IMR-90 (cell line): ENCODE results near the gene MUC5AC. TPM values are rescaled to one million over a fixed set of nuclear protein-coding genes. Genes with fewer than 3 reads are reported as not detected.
"Not testable (repeated sequence)": the region's sequence is repeated elsewhere in the genome, so short reads cannot be mapped to it uniquely, and the experiment has no call there.

ENCODE experiments used
- ATAC-seq: fragments of 200-7000 bp; cut with Tn5 transposase; 2 replicates; pipeline ENCODE4 v1.9.1; 2020; ENCODE audit warnings: low read depth, mild to moderate bottlenecking, moderate library complexity
- BruUV-seq: library from RNA; stranded (reverse); fragments of 400-500 nt; replicated peaks from 2 replicates; lab custom pipeline; 2021; lab: Mats Ljungman, UMichigan
- CTCF ChIA-PET: fragments of 300-600 bp; formaldehyde crosslinking; extraction: SDS; loops from one replicate; lab custom pipeline; 2021; ENCODE audit warnings: antibody characterized with exemption; lab: Yijun Ruan, JAX
- POLR2A ChIA-PET: fragments of 300-600 bp; sonication (Branson Sonifier 250); formaldehyde crosslinking; loops from one replicate; lab custom pipeline; 2022; ENCODE audit warnings: antibody characterized with exemption; ENCODE audit not compliant: unreplicated experiment; lab: Charles Lee
- DNase-seq: peaks from one replicate; pipeline ENCODE4 v3.0.0; 2013
- H2AFZ ChIP-seq: replicated peaks from 2 replicates; pipeline ENCODE3; 2013; ENCODE audit warnings: low read length, mild to moderate bottlenecking; ENCODE audit not compliant: poor library complexity
- H2AK5ac ChIP-seq: 2 replicates; pipeline ENCODE4 v1.6.1; 2013; ENCODE audit warnings: low read depth, low read length, inconsistent platforms
- H2AK9ac ChIP-seq: replicated peaks from 2 replicates; pipeline ENCODE3; 2013; ENCODE audit warnings: mild to moderate bottlenecking, low read depth, low read length, moderate library complexity; ENCODE audit not compliant: poor library complexity
- H2BK120ac ChIP-seq: 2 replicates; pipeline ENCODE4 v1.6.1; 2013; ENCODE audit warnings: low read depth, low read length, inconsistent platforms
- H2BK15ac ChIP-seq: 3 replicates; pipeline ENCODE4 v1.6.1; 2013; ENCODE audit warnings: low read depth, low read length, inconsistent platforms
- H2BK20ac ChIP-seq: 2 replicates; pipeline ENCODE4 v1.6.1; 2013; ENCODE audit warnings: low read depth, mild to moderate bottlenecking, inconsistent platforms, low read length, moderate library complexity
- H2BK5ac ChIP-seq: 2 replicates; pipeline ENCODE4 v1.6.1; 2013; ENCODE audit warnings: mild to moderate bottlenecking, low read depth, low read length, inconsistent platforms; ENCODE audit not compliant: poor library complexity, severe bottlenecking
- H3K14ac ChIP-seq: replicated peaks from 2 replicates; pipeline ENCODE4 v1.6.1; 2013; ENCODE audit warnings: low read depth, low read length, inconsistent platforms
- H3K18ac ChIP-seq: 2 replicates; pipeline ENCODE4 v1.6.1; 2013; ENCODE audit warnings: low read depth, low read length, control low read depth
- H3K23ac ChIP-seq: 2 replicates; pipeline ENCODE4 v1.6.1; 2013; ENCODE audit warnings: low read depth, low read length, inconsistent platforms
- H3K27ac ChIP-seq: 2 replicates; pipeline ENCODE4 v1.5.1; 2013; ENCODE audit warnings: mild to moderate bottlenecking, control low read depth, low read length; ENCODE audit not compliant: insufficient read depth
- H3K27me3 ChIP-seq: 2 replicates; pipeline ENCODE4 v1.6.1; 2013; ENCODE audit warnings: low read length; ENCODE audit not compliant: control insufficient read depth, insufficient read depth
- H3K36me3 ChIP-seq: 2 replicates; pipeline ENCODE4 v1.6.1; 2013; ENCODE audit warnings: low read length, mixed read lengths; ENCODE audit not compliant: control insufficient read depth, insufficient read depth
- H3K4ac ChIP-seq: 2 replicates; pipeline ENCODE4 v1.6.1; 2013; ENCODE audit warnings: low read depth, low read length, inconsistent platforms
- H3K4me1 ChIP-seq: 2 replicates; pipeline ENCODE4 v1.6.1; 2013; ENCODE audit warnings: low read length, mixed read lengths; ENCODE audit not compliant: control insufficient read depth, insufficient read depth
- H3K4me2 ChIP-seq: 2 replicates; pipeline ENCODE4 v1.6.1; 2013; ENCODE audit warnings: low read depth, mild to moderate bottlenecking, control low read depth, low read length, moderate library complexity
- H3K4me3 ChIP-seq: 2 replicates; pipeline ENCODE4 v1.5.1; 2013; ENCODE audit warnings: low read depth, mild to moderate bottlenecking, control low read depth, low read length, moderate library complexity; ENCODE audit not compliant: insufficient read depth
- H3K56ac ChIP-seq: 2 replicates; pipeline ENCODE4 v1.6.1; 2013; ENCODE audit warnings: low read length, inconsistent platforms; ENCODE audit not compliant: insufficient read depth; ENCODE audit errors: extremely low read depth
- H3K79me1 ChIP-seq, 2 experiments: 2 replicates each; pipeline ENCODE4 v1.6.1; 2013; ENCODE audit warnings: low read length in 2 of 2, inconsistent platforms in 1 of 2, low read depth in 1 of 2
- H3K9ac ChIP-seq: 2 replicates; pipeline ENCODE4 v1.6.1; 2013; ENCODE audit warnings: low read depth, low read length, control low read depth
- H3K9me1 ChIP-seq: 2 replicates; pipeline ENCODE4 v1.6.1; 2013; ENCODE audit warnings: low read length, inconsistent platforms; ENCODE audit not compliant: insufficient read depth
- H3K9me3 ChIP-seq: 2 replicates; pipeline ENCODE4 v1.6.1; 2013; ENCODE audit warnings: low read length; ENCODE audit not compliant: control insufficient read depth, insufficient read depth
- H4K20me1 ChIP-seq: 2 replicates; pipeline ENCODE4 v1.6.1; 2013; ENCODE audit warnings: low read length, inconsistent platforms; ENCODE audit not compliant: insufficient read depth
- H4K5ac ChIP-seq: 2 replicates; pipeline ENCODE4 v1.6.1; 2013; ENCODE audit warnings: mild to moderate bottlenecking, low read depth, low read length, control low read depth
- H4K8ac ChIP-seq, 2 experiments: 2 replicates each; pipeline ENCODE4 v1.6.1; 2013; ENCODE audit warnings: low read depth in 2 of 2, low read length in 2 of 2, control low read depth in 1 of 2, inconsistent platforms in 1 of 2
- H4K91ac ChIP-seq: 2 replicates; pipeline ENCODE4 v1.6.1; 2013; ENCODE audit warnings: low read depth, low read length, inconsistent platforms; ENCODE audit not compliant: insufficient read depth
- FOS ChIP-seq: fragments of 150-350 bp; IDR thresholded peaks from 2 replicates; pipeline ENCODE4 v1.6.1; 2016; ENCODE audit warnings: low read depth, low read length
- MAZ ChIP-seq: IDR thresholded peaks from 2 replicates; pipeline ENCODE4 v1.6.1; 2012; ENCODE audit warnings: low read depth, mild to moderate bottlenecking, low read length, improper control_type of control experiment, moderate library complexity, borderline replicate concordance
- MXI1 ChIP-seq: IDR thresholded peaks from 2 replicates; pipeline ENCODE4 v1.6.1; 2012; ENCODE audit warnings: low read depth, mild to moderate bottlenecking, low read length, moderate library complexity, borderline replicate concordance
- NFE2L2 ChIP-seq: fragments of 150-350 bp; IDR thresholded peaks from 2 replicates; pipeline ENCODE4 v1.6.1; 2016; ENCODE audit warnings: low read depth, mild to moderate bottlenecking, low read length
- POLR2A ChIP-seq: IDR thresholded peaks from 2 replicates; pipeline ENCODE4 v1.6.1; 2012; ENCODE audit warnings: mild to moderate bottlenecking, low read depth, low read length
- SMC3 ChIP-seq: fragments of 150-350 bp; IDR thresholded peaks from 2 replicates; pipeline ENCODE4 v1.6.1; 2016; ENCODE audit warnings: low read depth, mild to moderate bottlenecking, antibody characterized with exemption, low read length, moderate library complexity
- USF2 ChIP-seq: fragments of 150-350 bp; IDR thresholded peaks from 2 replicates; pipeline ENCODE4 v1.6.1; 2017; ENCODE audit warnings: mild to moderate bottlenecking, antibody characterized with exemption, low read length, low read depth
- WGBS, 2 experiments: methylation state at CpG; one replicate each; pipeline versions ENCODE4 v1.1.5 to v1.1.7; 2013; ENCODE audit warnings: missing lambda C conversion rate in 2 of 2; ENCODE audit not compliant: insufficient read length in 1 of 2; ENCODE audit errors: extremely low coverage in 2 of 2; 5-methylcytosine and 5-hydroxymethylcytosine counted together
- dilution Hi-C: fragments of 300-500 bp; cut with HindIII; formaldehyde crosslinking; loops from one replicate; pipeline ENCODE4 v1.14.3; 2018; ENCODE audit warnings: low sequenced_read_pairs; ENCODE audit not compliant: unreplicated experiment
- in situ Hi-C: fragments of 300-500 bp; cut with MboI; formaldehyde crosslinking; loops from 3 replicates; pipeline ENCODE4 v1.14.3; 2019; ENCODE audit warnings: low sequenced_read_pairs, inconsistent platforms, mixed read lengths
- intact Hi-C: fragments of 100-400 bp; cut with micrococcal nuclease; formaldehyde crosslinking; loops from 2 replicates; pipeline ENCODE4 v1.10.0; 2022
- polyA plus RNA-seq, 3 experiments: library from polyadenylated mRNA; depleted of rRNA; stranded (reverse); fragments of >200 nt; gene quantifications; 2 replicates each; pipeline ENCODE4 v1.2.3, GENCODE V29; 2012; ENCODE audit warnings: low replicate concordance in 1 of 3
- total RNA-seq: library from RNA; depleted of rRNA; stranded (reverse); fragments of >200 nt; gene quantifications from 2 replicates; pipeline ENCODE4 v1.2.3, GENCODE V29; 2012
- TF ChIP-seq, protein P1 (sequence below): fragments of 150-350 bp; IDR thresholded peaks from 2 replicates; pipeline ENCODE4 v1.6.1; 2016; ENCODE audit warnings: low read depth, mild to moderate bottlenecking, low read length, moderate library complexity, borderline replicate concordance

The MUC5AC gene
- total and polyA plus RNA-seq, 2 of the 4 experiments (the other 2 are of a cell fraction): 0.02 TPM; not detected in 1

DNA sequence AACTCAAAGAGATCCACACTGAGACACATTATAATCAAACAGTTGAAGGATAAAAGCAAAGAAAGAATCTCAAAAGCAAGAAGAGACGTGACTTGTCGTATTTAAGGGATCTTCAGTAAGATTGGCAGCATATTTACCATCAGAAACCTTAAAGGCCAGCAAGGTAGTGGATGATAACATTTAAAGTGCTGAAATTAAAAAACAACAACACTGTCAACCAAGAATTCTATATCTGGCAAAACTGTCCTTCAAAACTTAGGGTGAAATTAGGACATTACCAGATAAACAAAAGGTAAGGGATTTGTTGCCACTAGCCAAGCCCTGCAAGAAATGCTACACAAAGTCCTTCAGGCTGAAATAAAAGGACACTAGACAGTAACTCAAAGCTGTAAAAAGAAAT lies 54.1 kb downstream of the MUC5AC start:
- no peak for TF ChIP-seq NFE2L2
- no peak for TF ChIP-seq POLR2A
- no peak for TF ChIP-seq MAZ
- TF ChIP-seq, protein P1, sequence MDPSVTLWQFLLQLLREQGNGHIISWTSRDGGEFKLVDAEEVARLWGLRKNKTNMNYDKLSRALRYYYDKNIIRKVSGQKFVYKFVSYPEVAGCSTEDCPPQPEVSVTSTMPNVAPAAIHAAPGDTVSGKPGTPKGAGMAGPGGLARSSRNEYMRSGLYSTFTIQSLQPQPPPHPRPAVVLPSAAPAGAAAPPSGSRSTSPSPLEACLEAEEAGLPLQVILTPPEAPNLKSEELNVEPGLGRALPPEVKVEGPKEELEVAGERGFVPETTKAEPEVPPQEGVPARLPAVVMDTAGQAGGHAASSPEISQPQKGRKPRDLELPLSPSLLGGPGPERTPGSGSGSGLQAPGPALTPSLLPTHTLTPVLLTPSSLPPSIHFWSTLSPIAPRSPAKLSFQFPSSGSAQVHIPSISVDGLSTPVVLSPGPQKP: no peak
- TF ChIP-seq SMC3: no peak
- TF ChIP-seq FOS: no peak
- no peak for TF ChIP-seq MXI1
- no peak for TF ChIP-seq USF2
- H2AK9ac ChIP-seq: no peak overlapping the region
- no peak overlapping the region for H2BK20ac ChIP-seq
- no peak overlapping the region for H3K4me2 ChIP-seq
- BruUV-seq: no TSS peak
- H4K20me1 ChIP-seq: no peaks in the 10 kb centered on the region
- H3K23ac ChIP-seq: no peak overlapping the region
- dilution Hi-C loops: no loop called here
- no peaks in the 10 kb centered on the region for H3K36me3 ChIP-seq
- no peak overlapping the region for H3K56ac ChIP-seq
- H3K4me1 ChIP-seq: no peaks in the 10 kb centered on the region
- ChIA-PET CTCF (no interaction called here), POLR2A (no interaction called here)
- H3K9ac ChIP-seq: no peak overlapping the region
- H3K4me3 ChIP-seq: no peak overlapping the region
- no peak overlapping the region for H2AFZ ChIP-seq
- no peak overlapping the region for H2BK120ac ChIP-seq
- H3K9me3 ChIP-seq: peaks cover 4% of the 10 kb centered on the region
- H2BK5ac ChIP-seq: no peak overlapping the region
- H3K27ac ChIP-seq: no peak overlapping the region
- intact Hi-C loops: no loop called here
- H3K4ac ChIP-seq: no peak overlapping the region
- no peak for DNase-seq
- no CpG with 5 or more reads among the region's 2 CpGs for WGBS, 2 experiments
- no peak overlapping the region for H3K18ac ChIP-seq
- no peak overlapping the region for H3K14ac ChIP-seq
- H4K8ac ChIP-seq: no peak overlapping the region
- no peak for ATAC-seq
- H4K91ac ChIP-seq: no peak overlapping the region
- in situ Hi-C loops: loop anchor here (25.0 kb wide), 1 partner anchor 300 kb away; no protein-coding TSS in a partner anchor
- peaks cover 5% of the 10 kb centered on the region for H3K27me3 ChIP-seq
- no peak overlapping the region for H4K5ac ChIP-seq
- no peak overlapping the region for H2AK5ac ChIP-seq
- no peaks in the 10 kb centered on the region for H3K79me1 ChIP-seq
- no peak overlapping the region for H2BK15ac ChIP-seq
- no peaks in the 10 kb centered on the region for H3K9me1 ChIP-seq

DNA sequence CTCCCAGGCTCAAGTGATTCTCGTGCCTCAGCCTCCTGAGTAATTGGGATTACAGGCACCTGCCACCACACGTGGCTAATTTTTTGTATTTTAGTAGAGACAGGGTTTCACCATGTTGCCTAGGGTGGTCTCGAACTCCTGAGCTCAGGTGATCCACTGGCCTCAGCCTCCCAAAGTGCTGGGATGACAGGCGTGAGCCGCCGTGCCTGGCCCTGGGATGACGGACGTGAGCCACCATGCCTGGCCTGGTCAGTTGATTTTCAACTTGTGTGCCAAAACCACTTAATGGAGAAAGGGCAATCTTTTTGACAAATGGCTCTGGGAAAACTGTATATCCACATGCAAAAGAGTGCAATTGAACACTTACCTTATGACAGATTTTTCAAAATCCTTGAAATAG lies 58.1 kb downstream of the MUC5AC start:
- H3K4ac ChIP-seq, H3K23ac ChIP-seq, H2BK15ac ChIP-seq, H3K27me3 ChIP-seq, H2AK9ac ChIP-seq, H4K91ac ChIP-seq, H3K4me1 ChIP-seq, POLR2A ChIA-PET, intact Hi-C loops, dilution Hi-C loops, BruUV-seq, H3K56ac ChIP-seq, H2AK5ac ChIP-seq, H3K79me1 ChIP-seq, H3K14ac ChIP-seq, H3K27ac ChIP-seq, H3K4me2 ChIP-seq, H3K4me3 ChIP-seq, H3K18ac ChIP-seq, H3K9me3 ChIP-seq, H4K20me1 ChIP-seq, H3K9me1 ChIP-seq, H3K9ac ChIP-seq, H4K5ac ChIP-seq, H3K36me3 ChIP-seq, CTCF ChIA-PET, H2BK20ac ChIP-seq, DNase-seq, H2AFZ ChIP-seq, H4K8ac ChIP-seq, H2BK5ac ChIP-seq, ATAC-seq, H2BK120ac ChIP-seq: not testable (repeated sequence)
- 85% methylated on average over 4 of the region's 8 CpGs; no CpG with 5 or more reads in 1 of the 2 experiments for WGBS, 2 experiments
- in situ Hi-C loops: loop anchor here (25.0 kb wide), 1 partner anchor 296 kb away; no protein-coding TSS in a partner anchor
